HEK293T (cell line): ENCODE measurements around the gene SLC25A19.

Experiments
- ARNT ChIP-seq: fragments of 450-650 bp; IDR thresholded peaks from 2 replicates; pipeline ENCODE4 v1.6.1; 2017; ENCODE audit warnings: mild to moderate bottlenecking
- ELF4 ChIP-seq: fragments of 450-650 bp; IDR thresholded peaks from 2 replicates; pipeline ENCODE4 v1.6.1; 2017; ENCODE audit warnings: antibody characterized with exemption
- FOXM1 ChIP-seq: fragments of 450-650 bp; IDR thresholded peaks from 2 replicates; pipeline ENCODE4 v1.6.1; 2017; ENCODE audit warnings: mild to moderate bottlenecking, borderline replicate concordance
- SP1 ChIP-seq: fragments of 450-650 bp; IDR thresholded peaks from 2 replicates; pipeline ENCODE4 v1.6.1; 2017
- TARDBP ChIP-seq: fragments of 450-650 bp; IDR thresholded peaks from 2 replicates; pipeline ENCODE4 v1.6.1; 2016
- ZNF384 ChIP-seq: fragments of 450-650 bp; IDR thresholded peaks from 2 replicates; pipeline ENCODE4 v1.6.1; 2016

- no peak for TF ChIP-seq ZNF384
- TF ChIP-seq SP1, result no peak
- no peak for TF ChIP-seq TARDBP
- TF ChIP-seq ELF4, result no peak
- no peak for TF ChIP-seq FOXM1
- TF ChIP-seq ARNT, result no peak
Measured at GRCh38 chr17:75327757-75328156, 38.5 kb upstream of the SLC25A19 start.
